HL-60 (cell line): ENCODE measurements around the gene RPS4Y2.

Experiments
- GABPA ChIP-seq: IDR thresholded peaks from 2 replicates; pipeline ENCODE4 v1.6.1; 2012; ENCODE audit warnings: low read depth
- POLR2AphosphoS5 ChIP-seq: IDR thresholded peaks from 2 replicates; pipeline ENCODE4 v1.6.1; 2012; ENCODE audit warnings: low read depth
- TF ChIP-seq, protein P1 (sequence below): IDR thresholded peaks from one replicate; pipeline ENCODE4 v1.5.1; 2011; ENCODE audit warnings: low read length, control low read depth, inconsistent platforms; ENCODE audit not compliant: insufficient read depth
- TF ChIP-seq, protein P2 (sequence below): IDR thresholded peaks from 2 replicates; pipeline ENCODE4 v1.6.1; 2012; ENCODE audit warnings: low read depth; ENCODE audit not compliant: insufficient replicate concordance

DNA sequence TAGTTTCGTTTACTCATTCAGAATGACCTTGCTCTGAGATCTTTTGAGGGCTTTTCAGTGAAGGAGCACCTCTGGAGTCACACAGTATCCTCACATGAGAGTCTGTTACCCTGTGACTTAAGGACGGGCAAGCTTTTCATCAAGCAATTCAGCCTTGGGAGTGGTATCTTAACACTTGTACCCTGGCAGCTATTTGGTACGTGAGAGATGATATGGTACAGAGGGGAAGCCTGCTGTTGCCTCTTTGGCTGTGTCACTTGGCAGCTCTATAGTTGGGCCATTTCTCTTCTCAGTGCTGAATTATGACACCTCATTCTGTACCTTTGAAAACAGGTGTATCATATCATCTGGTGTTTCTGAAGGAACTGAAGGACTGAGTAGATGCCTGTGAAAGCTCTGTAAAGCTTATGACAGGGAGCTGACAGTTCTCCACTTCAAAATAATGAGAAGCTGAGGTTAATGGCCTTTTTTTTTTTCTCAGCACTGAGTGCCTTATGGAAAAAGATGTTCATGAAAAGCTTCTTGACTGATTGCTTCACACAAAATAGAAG, 24.3 kb downstream of the RPS4Y2 start:
- TF ChIP-seq, protein P1, sequence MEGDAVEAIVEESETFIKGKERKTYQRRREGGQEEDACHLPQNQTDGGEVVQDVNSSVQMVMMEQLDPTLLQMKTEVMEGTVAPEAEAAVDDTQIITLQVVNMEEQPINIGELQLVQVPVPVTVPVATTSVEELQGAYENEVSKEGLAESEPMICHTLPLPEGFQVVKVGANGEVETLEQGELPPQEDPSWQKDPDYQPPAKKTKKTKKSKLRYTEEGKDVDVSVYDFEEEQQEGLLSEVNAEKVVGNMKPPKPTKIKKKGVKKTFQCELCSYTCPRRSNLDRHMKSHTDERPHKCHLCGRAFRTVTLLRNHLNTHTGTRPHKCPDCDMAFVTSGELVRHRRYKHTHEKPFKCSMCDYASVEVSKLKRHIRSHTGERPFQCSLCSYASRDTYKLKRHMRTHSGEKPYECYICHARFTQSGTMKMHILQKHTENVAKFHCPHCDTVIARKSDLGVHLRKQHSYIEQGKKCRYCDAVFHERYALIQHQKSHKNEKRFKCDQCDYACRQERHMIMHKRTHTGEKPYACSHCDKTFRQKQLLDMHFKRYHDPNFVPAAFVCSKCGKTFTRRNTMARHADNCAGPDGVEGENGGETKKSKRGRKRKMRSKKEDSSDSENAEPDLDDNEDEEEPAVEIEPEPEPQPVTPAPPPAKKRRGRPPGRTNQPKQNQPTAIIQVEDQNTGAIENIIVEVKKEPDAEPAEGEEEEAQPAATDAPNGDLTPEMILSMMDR: no peak
- TF ChIP-seq POLR2AphosphoS5 (no peak), GABPA (no peak)
- TF ChIP-seq, protein P2, sequence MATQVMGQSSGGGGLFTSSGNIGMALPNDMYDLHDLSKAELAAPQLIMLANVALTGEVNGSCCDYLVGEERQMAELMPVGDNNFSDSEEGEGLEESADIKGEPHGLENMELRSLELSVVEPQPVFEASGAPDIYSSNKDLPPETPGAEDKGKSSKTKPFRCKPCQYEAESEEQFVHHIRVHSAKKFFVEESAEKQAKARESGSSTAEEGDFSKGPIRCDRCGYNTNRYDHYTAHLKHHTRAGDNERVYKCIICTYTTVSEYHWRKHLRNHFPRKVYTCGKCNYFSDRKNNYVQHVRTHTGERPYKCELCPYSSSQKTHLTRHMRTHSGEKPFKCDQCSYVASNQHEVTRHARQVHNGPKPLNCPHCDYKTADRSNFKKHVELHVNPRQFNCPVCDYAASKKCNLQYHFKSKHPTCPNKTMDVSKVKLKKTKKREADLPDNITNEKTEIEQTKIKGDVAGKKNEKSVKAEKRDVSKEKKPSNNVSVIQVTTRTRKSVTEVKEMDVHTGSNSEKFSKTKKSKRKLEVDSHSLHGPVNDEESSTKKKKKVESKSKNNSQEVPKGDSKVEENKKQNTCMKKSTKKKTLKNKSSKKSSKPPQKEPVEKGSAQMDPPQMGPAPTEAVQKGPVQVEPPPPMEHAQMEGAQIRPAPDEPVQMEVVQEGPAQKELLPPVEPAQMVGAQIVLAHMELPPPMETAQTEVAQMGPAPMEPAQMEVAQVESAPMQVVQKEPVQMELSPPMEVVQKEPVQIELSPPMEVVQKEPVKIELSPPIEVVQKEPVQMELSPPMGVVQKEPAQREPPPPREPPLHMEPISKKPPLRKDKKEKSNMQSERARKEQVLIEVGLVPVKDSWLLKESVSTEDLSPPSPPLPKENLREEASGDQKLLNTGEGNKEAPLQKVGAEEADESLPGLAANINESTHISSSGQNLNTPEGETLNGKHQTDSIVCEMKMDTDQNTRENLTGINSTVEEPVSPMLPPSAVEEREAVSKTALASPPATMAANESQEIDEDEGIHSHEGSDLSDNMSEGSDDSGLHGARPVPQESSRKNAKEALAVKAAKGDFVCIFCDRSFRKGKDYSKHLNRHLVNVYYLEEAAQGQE: no peak
